WI38 (cell line): ENCODE results near the gene AP3D1.

Experiments
- H3K4me3 ChIP-seq: 2 replicates; pipeline ENCODE4 v1.5.1; 2011; ENCODE audit warnings: low read depth, mild to moderate bottlenecking, control low read depth, low read length
- TF ChIP-seq, protein P1 (sequence below): IDR thresholded peaks from 2 replicates; pipeline ENCODE4 v1.5.1; 2012; ENCODE audit warnings: low read depth, mild to moderate bottlenecking, control low read depth, low read length

Gene AP3D1

DNA sequence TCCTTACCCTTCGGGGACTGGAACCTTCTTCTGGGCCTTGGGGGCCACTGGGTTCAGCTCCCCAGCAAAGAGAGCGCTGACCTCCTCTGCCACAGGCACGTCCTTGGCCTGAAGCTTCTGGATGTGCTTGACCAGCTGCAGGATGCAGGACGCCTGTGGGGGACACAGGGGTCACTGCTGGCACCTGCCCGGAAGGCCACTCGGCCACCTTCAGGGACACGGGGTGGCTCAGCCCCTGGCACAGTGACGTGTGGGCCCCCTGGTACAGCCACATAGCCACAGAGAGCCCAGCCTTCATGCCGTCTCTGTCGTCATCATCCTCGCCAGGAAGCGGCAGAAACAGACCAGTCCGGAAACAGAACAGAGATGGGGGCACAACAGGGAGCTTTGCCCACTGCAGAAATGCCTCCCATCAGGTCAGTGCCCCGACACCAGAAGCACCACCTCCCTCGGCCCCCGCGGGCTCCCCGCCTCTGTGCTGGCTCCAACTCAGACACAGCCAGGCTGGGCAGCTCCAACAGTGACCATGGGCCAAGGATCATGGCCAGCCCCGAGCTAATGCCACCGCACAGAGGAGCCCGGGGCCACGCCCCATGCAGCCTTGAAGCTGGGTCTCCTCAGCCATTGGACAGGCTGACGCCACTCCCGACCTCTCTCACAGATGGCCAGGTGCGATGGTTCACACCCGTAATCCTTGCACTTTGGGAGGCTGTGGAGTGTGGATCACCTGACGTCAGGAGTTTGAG lies 34.0 kb downstream of the AP3D1 start:
- TF ChIP-seq, protein P1, sequence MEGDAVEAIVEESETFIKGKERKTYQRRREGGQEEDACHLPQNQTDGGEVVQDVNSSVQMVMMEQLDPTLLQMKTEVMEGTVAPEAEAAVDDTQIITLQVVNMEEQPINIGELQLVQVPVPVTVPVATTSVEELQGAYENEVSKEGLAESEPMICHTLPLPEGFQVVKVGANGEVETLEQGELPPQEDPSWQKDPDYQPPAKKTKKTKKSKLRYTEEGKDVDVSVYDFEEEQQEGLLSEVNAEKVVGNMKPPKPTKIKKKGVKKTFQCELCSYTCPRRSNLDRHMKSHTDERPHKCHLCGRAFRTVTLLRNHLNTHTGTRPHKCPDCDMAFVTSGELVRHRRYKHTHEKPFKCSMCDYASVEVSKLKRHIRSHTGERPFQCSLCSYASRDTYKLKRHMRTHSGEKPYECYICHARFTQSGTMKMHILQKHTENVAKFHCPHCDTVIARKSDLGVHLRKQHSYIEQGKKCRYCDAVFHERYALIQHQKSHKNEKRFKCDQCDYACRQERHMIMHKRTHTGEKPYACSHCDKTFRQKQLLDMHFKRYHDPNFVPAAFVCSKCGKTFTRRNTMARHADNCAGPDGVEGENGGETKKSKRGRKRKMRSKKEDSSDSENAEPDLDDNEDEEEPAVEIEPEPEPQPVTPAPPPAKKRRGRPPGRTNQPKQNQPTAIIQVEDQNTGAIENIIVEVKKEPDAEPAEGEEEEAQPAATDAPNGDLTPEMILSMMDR, result no peak
- H3K4me3 ChIP-seq, result no peak overlapping the region

DNA sequence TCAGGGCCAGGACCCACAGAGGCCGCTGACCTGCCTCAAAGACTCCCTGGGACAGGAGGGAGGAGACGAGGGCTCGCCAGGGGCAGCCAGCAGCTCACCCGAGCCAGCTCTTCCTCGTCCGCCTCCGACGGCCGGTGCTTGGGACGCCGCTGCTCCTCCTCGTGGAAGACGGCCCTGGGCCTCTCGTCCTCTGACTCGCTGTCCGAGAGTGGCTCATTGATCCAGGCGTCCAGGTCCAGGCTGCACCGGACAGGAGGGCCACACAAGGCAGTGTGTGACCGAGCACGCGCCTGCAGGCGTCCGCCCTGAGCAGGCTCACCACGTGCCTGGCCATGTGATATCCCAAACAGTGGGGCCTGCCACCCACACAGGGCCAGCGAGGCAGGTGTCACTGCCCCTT lies 34.9 kb downstream of the AP3D1 start:
- TF ChIP-seq, protein P1, result no peak
- H3K4me3 ChIP-seq, result no peak overlapping the region

DNA sequence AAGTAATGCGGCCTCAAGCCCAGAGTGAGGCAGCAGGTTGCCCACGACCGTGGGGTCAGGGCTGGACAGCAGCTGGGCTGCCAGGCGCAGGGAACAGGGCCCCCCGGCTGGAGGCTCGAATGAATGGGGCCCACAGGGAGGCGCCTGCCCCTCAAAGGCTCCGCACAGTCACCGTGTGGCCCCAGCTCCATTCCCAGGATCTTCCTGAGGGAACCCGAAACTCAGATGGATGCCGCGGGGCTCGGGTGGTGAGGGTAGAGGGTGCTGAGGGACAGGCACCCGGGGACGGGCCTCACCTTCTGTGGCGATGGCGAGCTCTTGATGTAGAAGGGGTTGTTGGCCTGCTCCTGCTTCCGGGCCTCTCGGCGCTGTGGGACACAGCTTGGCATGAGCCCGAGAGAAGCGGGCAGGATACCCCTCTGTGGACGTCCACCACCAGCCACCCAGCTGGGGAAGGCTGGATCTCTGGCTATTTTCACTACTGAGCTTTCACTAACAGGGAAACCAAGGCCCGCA lies 35.4 kb downstream of the AP3D1 start:
- TF ChIP-seq, protein P1, result no peak
- no peak overlapping the region for H3K4me3 ChIP-seq

DNA sequence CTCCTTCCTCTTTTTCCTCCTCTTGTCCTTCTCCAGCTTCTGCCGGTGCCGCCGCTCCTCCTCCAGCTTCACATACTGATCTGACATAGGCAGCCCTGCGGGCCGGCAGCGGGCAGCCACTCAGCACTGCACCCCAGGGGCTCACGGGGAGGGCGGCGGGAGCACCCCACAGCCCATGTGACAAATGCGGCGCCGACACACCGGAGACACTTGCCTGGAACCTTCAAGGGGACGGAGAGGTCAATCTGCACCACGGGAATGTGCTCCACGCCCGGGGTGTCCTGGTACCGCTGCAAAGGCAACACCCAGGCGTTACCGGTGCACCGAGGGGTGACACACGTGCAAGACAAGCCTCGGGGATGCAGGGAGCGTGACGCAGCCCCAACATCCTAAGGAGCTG lies 36.0 kb downstream of the AP3D1 start:
- no peak overlapping the region for H3K4me3 ChIP-seq
- TF ChIP-seq, protein P1, result no peak

DNA sequence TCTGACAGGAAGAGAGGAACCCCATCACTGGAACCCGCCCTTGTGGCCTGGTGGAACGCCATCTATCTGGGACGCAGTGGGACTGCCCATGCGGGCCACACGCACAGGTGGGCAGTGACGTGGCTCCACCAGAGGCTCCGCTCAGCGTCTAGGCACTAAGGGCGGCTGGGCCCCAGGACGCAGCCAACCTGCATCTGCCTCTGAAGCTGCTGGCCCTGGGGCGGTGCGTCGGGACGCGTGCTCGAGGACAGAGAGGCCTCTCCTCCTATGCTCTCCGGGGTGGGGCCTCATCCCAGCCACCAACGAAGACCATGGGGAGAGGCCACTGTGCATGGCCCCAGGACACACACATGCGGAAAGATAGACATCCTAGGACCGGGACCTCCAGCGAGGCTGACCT lies 36.5 kb downstream of the AP3D1 start:
- TF ChIP-seq, protein P1, result no peak
- no peak overlapping the region for H3K4me3 ChIP-seq

- TF ChIP-seq, protein P1, result no peak
Observed at GRCh38 chr19:2114218-2114617, 37.1 kb downstream of the AP3D1 start.

GRCh38 chr19:2113439-2114211 lies 37.7 kb downstream of the AP3D1 start:
- H3K4me3 ChIP-seq, result no peak overlapping the region
- TF ChIP-seq, protein P1, result no peak

More at GRCh38 chr19:2114218-2114617, 37.1 kb downstream of the AP3D1 start:
- no peak overlapping the region for H3K4me3 ChIP-seq
